HepG2 (cell line): ENCODE data around the gene FOLR3. TPM values are rescaled to one million over a fixed set of nuclear protein-coding genes. Genes with fewer than 3 reads are reported as not detected.
A peak's percentile ranks its signal among the peaks of the same experiment; 100 is the strongest.

Experiments
- ATM ChIP-seq: fragments of 450-650 bp; IDR thresholded peaks from 2 replicates; pipeline ENCODE4 v1.7.1; 2017; ENCODE audit warnings: mild to moderate bottlenecking, borderline replicate concordance
- FOSL1 ChIP-seq: sonication (generic); formaldehyde crosslinking; IDR thresholded peaks from 2 replicates; pipeline ENCODE4 v1.9.0; 2021; ENCODE audit warnings: missing genetic modification reagents, borderline replicate concordance
- FOXO1 ChIP-seq: sonication (generic); formaldehyde crosslinking; IDR thresholded peaks from 2 replicates; pipeline ENCODE4 v1.4.0; 2020; ENCODE audit warnings: missing genetic modification reagents
- IRX3 ChIP-seq: sonication (generic); formaldehyde crosslinking; IDR thresholded peaks from 2 replicates; pipeline ENCODE4 v1.8.1; 2023; ENCODE audit warnings: mild to moderate bottlenecking, low read depth, missing genetic modification reagents, borderline replicate concordance
- JARID2 ChIP-seq: sonication (generic); formaldehyde crosslinking; IDR thresholded peaks from 2 replicates; pipeline ENCODE4 v1.8.1; 2023; ENCODE audit warnings: missing genetic modification reagents, inconsistent platforms; ENCODE audit not compliant: insufficient replicate concordance
- MED1 ChIP-seq: sonication (generic); formaldehyde crosslinking; IDR thresholded peaks from 2 replicates; pipeline ENCODE4 v1.4.0; 2020; ENCODE audit warnings: missing genetic modification reagents
- NFATC3 ChIP-seq: sonication (generic); formaldehyde crosslinking; IDR thresholded peaks from 2 replicates; pipeline ENCODE4 v1.5.1; 2020; ENCODE audit warnings: mild to moderate bottlenecking, missing genetic modification reagents
- NFIC ChIP-seq: IDR thresholded peaks from 2 replicates; pipeline ENCODE4 v1.6.1; 2012; ENCODE audit warnings: mild to moderate bottlenecking, low read length, inconsistent platforms
- PCBP1 ChIP-seq: fragments of 200-400 bp; formaldehyde crosslinking; IDR thresholded peaks from 2 replicates; pipeline ENCODE4 v1.6.1; 2017; ENCODE audit warnings: mild to moderate bottlenecking, low read depth, low read length, borderline replicate concordance
- POGK ChIP-seq: sonication (generic); formaldehyde crosslinking; conservative IDR thresholded peaks from 2 replicates; pipeline ENCODE4 v1.8.0; 2022; ENCODE audit warnings: mild to moderate bottlenecking, moderate library complexity, missing genetic modification reagents
- PRDM10 ChIP-seq: sonication (generic); formaldehyde crosslinking; IDR thresholded peaks from 2 replicates; pipeline ENCODE4 v1.4.0; 2020; ENCODE audit warnings: low read depth, missing genetic modification reagents
- SP4 ChIP-seq: sonication (generic); formaldehyde crosslinking; IDR thresholded peaks from 2 replicates; pipeline ENCODE4 v1.8.1; 2023; ENCODE audit warnings: mild to moderate bottlenecking, missing genetic modification reagents
- ZC3H4 ChIP-seq: sonication (generic); formaldehyde crosslinking; IDR thresholded peaks from 2 replicates; pipeline ENCODE4 v1.4.0; 2020; ENCODE audit warnings: missing genetic modification reagents, borderline replicate concordance
- ZFP41 ChIP-seq: sonication (generic); formaldehyde crosslinking; IDR thresholded peaks from 2 replicates; pipeline ENCODE4 v1.4.0; 2020; ENCODE audit warnings: mild to moderate bottlenecking, missing genetic modification reagents, borderline replicate concordance
- ZNF136 ChIP-seq: sonication (generic); formaldehyde crosslinking; IDR thresholded peaks from 2 replicates; pipeline ENCODE4 v1.8.1; 2022; ENCODE audit warnings: low read depth, mild to moderate bottlenecking, moderate library complexity, missing genetic modification reagents
- ZNF256 ChIP-seq: sonication (generic); formaldehyde crosslinking; conservative IDR thresholded peaks from 2 replicates; pipeline ENCODE4 v1.4.0; 2020; ENCODE audit warnings: missing genetic modification reagents
- ZNF878 ChIP-seq: sonication (generic); formaldehyde crosslinking; IDR thresholded peaks from 2 replicates; pipeline ENCODE4 v1.8.1; 2023; ENCODE audit warnings: mild to moderate bottlenecking, missing genetic modification reagents, moderate library complexity
- polyA plus RNA-seq, 8 experiments: library from polyadenylated mRNA; depleted of rRNA in 3 of 8; stranded (reverse) in 7 of 8; unstranded in 1 of 8; fragments of >200 nt; fragmentation: Illumina TruSeq in 4 of 8; extraction: Trizol in 4 of 8; gene quantifications; 2 replicates each; pipeline versions ENCODE4 v1.2.1 to v1.2.3, GENCODE V29; 2011 to 2016; ENCODE audit warnings: low read depth in 4 of 8, missing spikeins in 1 of 8, mixed read lengths in 1 of 8; ENCODE audit not compliant: insufficient read depth in 1 of 8
- total RNA-seq, 5 experiments: library from RNA; depleted of rRNA; stranded (reverse); fragments of >200 nt; fragmentation: Illumina TruSeq; extraction: Trizol; gene quantifications; 2 replicates each; pipeline ENCODE4 v1.2.3, GENCODE V29; 2016; ENCODE audit warnings: low read depth in 1 of 5
- TF ChIP-seq, protein P1 (sequence below): sonication (generic); formaldehyde crosslinking; IDR thresholded peaks from 2 replicates; pipeline ENCODE4 v1.4.0; 2020; ENCODE audit warnings: missing genetic modification reagents, borderline replicate concordance
- TF ChIP-seq, protein P2 (sequence below): sonication (generic); formaldehyde crosslinking; IDR thresholded peaks from 2 replicates; pipeline ENCODE4 v1.9.0; 2021; ENCODE audit warnings: missing genetic modification reagents, mild to moderate bottlenecking, borderline replicate concordance

FOLR3 gene
- total and polyA plus RNA-seq, 2 of the 13 experiments (the other 11 are each of a cell fraction or from before 2014, with no cell fraction given) = not detected

DNA sequence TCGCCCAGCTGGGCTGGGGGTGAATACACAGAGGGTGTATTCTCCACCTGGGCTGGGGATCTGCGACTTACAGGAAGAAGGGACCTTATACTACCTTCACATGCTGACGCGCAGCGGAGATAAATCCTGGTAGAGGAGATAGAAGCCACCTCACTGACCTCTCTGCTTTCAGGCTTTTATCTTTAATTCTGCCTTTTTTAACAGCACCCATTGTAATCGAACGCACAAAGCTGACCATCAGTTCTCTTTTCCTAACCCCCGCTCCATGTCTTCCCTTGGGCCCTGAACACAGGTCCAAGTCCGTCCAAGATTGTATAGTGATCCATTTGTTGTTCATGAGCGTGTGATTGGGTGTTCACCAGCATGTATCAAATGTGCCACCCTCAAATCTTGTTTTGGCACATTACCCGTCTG, 31.8 kb upstream of the FOLR3 start (continued):
- TF ChIP-seq ZNF256 (CRISPR knock-in tag) (0 out of 2 replicates have a peak, but pooled peaks have one; percentile 4), ZC3H4 (CRISPR knock-in tag) (0 out of 2 replicates have a peak, but pooled peaks have one; percentile 12), NFIC (0 out of 2 replicates have a peak, but pooled peaks have one; percentile 6), NFATC3 (no peak), JARID2 (CRISPR knock-in tag) (no peak), ZFP41 (CRISPR knock-in tag) (0 out of 2 replicates have a peak, but pooled peaks have one; percentile 13), SP4 (CRISPR knock-in tag) (peak; percentile 4; the same call in 1 of the 2 replicates), PCBP1 (no peak), MED1 (peak; percentile 9; the same call in 1 of the 2 replicates), IRX3 (CRISPR knock-in tag) (no peak), FOSL1 (CRISPR knock-in tag) (no peak), ATM (no peak), FOXO1 (CRISPR knock-in tag) (no peak), POGK (CRISPR knock-in tag) (0 out of 2 replicates have a peak, but pooled peaks have one; percentile 21), PRDM10 (CRISPR knock-in tag) (0 out of 2 replicates have a peak, but pooled peaks have one; percentile 21), ZNF878 (CRISPR knock-in tag) (no peak), ZNF136 (CRISPR knock-in tag) (peak; percentile 52; the same call in 1 of the 2 replicates)
- TF ChIP-seq, protein P1, sequence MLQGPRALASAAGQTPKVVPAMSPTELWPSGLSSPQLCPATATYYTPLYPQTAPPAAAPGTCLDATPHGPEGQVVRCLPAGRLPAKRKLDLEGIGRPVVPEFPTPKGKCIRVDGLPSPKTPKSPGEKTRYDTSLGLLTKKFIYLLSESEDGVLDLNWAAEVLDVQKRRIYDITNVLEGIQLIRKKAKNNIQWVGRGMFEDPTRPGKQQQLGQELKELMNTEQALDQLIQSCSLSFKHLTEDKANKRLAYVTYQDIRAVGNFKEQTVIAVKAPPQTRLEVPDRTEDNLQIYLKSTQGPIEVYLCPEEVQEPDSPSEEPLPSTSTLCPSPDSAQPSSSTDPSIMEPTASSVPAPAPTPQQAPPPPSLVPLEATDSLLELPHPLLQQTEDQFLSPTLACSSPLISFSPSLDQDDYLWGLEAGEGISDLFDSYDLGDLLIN (CRISPR knock-in tag) = 0 out of 2 replicates have a peak, but pooled peaks have one; percentile 17
- TF ChIP-seq, protein P2, sequence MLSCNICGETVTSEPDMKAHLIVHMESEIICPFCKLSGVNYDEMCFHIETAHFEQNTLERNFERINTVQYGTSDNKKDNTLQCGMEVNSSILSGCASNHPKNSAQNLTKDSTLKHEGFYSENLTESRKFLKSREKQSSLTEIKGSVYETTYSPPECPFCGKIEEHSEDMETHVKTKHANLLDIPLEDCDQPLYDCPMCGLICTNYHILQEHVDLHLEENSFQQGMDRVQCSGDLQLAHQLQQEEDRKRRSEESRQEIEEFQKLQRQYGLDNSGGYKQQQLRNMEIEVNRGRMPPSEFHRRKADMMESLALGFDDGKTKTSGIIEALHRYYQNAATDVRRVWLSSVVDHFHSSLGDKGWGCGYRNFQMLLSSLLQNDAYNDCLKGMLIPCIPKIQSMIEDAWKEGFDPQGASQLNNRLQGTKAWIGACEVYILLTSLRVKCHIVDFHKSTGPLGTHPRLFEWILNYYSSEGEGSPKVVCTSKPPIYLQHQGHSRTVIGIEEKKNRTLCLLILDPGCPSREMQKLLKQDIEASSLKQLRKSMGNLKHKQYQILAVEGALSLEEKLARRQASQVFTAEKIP (CRISPR knock-in tag) = no peak
